ENCODE data around the gene LMTK3. TPM values are rescaled to one million over a fixed set of nuclear protein-coding genes. Genes with fewer than 3 reads are reported as not detected.

The LMTK3 gene
- polyA plus RNA-seq, 4 donors: 0.41 to 5.3 (median 2.0) TPM

DNA sequence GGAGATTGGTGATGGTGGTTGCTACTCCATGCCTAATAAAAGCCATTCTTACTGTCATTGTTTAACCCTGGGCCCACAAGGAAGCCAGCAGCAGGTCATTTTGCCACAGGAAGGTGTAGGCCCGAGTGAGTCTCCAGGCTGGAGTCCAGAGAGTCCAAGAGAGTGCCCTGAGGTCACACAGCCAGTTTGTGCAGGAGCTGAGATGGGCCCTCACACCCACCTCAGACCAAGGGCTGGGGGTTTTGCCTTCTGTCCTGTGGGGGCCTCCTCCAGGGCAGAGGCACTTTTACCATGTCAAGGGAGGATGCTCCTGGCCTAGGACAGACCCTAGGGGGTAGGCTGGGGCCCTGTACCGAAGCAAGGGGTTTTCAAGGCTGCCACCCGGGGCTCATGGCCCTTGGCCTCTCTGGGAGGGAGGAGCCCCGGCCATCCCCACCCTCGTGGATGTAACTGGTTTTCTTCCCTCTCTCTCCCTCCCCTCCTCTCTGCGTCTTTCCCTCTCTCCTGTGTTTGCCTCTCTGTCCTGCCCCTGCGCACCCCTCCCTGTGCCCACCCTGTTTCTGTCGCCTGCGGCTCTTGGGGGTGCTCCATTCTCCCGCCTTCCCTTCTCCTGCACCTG lies 34.5 kb downstream of the LMTK3 start:
- no peak for DNase-seq (ENCODE audit: low read depth in 4 of 4, low spot score in 3 of 4)

- DNase-seq (ENCODE audit: low read depth in 4 of 4, low spot score in 3 of 4): no peak
Observed at GRCh38 chr19:48476176-48476575, 35.5 kb downstream of the LMTK3 start.

DNA sequence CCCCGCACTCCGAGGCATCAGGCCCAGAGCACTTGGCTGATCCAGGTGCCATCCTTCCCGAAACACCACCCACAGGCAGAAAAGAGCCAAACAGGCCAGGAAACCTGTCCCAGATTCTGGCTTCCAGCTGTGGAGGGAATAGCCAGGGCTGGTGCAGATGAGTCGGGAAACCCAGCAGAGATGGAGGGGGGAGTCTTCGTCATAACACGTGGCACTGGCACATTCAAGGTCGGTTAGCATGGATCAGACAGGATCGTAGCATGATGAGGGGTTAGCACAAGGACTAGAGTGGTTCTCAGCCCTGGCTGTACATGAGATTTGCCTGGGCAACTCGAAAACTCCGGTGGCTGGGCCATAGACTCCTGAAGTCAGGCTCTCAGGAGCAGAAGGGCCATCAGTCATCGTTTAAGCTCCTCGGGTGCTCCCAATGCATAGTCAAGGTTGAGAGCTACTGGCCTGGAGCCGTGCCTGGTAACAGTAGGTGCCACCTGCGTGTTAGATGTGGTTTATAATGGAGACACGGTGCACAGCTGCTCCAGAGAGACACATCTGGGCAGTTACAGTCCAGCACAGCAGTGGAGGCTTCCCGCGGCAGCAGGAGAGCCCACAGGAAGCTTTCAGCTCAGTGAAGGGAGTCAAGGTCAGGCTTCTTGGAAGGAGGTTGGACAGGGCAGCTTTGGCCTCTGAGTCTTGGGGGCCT lies 36.1 kb downstream of the LMTK3 start:
- DNase-seq (ENCODE audit: low read depth in 4 of 4, low spot score in 3 of 4): no peak

DNA sequence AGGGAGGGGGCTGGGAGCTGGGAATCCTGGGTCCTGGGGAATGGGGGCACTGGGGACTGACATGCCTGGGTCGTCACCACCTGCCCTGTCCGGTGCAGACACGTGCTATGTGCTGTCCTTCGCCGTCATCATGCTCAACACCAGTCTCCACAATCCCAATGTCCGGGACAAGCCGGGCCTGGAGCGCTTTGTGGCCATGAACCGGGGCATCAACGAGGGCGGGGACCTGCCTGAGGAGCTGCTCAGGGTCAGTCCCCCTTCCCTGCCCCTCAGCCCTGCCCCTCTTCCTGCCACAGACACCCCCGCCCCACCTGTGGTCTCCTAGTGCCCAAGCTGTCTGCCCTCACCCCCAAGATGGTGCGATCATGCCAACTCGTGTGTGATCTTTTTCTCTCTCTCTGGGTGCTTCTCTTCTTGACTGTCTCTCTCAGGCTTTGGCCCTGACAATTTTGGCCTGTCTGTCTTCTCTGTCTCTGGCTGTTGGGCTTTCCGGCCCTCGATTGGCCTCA lies 37.5 kb downstream of the LMTK3 start:
- no peak for DNase-seq (ENCODE audit: low read depth in 4 of 4, low spot score in 3 of 4)

GRCh38 chr19:48473161-48473966 lies 38.3 kb downstream of the LMTK3 start:
- DNase-seq (ENCODE audit: low read depth in 4 of 4, low spot score in 3 of 4): no peak

DNA sequence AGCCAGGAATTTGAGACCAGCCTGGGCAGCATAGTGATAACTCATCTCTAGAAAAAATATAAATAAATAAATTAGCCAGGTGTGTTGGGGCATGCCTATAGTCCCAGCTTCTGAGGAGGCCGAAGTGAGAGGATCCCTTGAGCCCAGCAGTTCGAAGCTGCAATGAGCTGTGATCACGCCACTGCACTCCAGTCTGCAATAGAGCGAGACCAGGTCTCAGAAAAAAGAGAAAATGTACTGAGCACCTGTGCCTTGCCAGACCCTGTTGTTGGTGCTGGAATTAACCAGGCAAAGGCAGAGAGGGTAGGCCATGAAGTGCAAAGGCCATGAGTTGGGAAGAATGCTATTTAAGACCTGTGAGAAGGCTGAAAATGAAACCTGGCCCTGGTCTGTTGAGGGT lies 39.8 kb downstream of the LMTK3 start:
- DNase-seq (ENCODE audit: low read depth in 4 of 4, low spot score in 3 of 4): no peak

- DNase-seq (ENCODE audit: low read depth in 4 of 4, low spot score in 3 of 4): no peak
Observed at GRCh38 chr19:48470856-48471255, 40.8 kb downstream of the LMTK3 start.

- DNase-seq (ENCODE audit: low read depth in 4 of 4, low spot score in 3 of 4): no peak
Observed at GRCh38 chr19:48469934-48470680, 41.5 kb downstream of the LMTK3 start.

DNA sequence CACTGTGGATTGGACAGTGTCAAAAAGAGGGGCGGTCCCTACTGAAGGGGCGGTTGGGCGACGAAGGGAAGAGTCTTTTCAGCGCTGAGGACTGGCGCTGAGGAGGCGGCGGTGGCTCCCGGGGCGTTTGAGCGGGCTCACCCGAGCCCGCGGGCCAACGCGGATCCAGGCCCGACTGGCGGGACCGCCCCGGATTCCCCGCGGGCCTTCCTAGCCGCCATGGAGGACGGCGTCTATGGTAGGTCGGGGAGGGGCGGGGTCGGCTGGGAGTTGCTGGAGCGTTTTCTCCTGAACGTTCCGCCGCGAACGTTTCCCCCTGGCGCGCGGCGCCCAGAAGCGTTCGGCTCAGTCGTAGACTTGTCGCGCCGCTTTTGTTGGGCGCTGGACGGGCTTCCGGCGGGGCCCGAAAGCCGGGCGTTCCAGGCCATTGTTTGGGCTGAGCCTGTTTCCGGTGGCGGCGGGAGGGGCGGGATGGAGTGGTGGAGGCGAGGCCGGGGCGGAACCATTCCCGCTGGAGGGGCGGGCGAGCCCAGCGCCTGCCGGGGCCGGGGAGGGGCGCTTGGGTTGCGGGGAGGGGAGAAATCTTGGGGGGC lies 42.2 kb downstream of the LMTK3 start, which contains the start of gene CYTH2:
Gene CYTH2 (plus strand): TSS at position 81 of the 593 bp plus-strand sequence. CDS start 139 bp downstream, at position 220.
- DNase-seq (ENCODE audit: low read depth in 4 of 4, low spot score in 3 of 4): peak in 1 of 4 donors; percentile 53

DNA sequence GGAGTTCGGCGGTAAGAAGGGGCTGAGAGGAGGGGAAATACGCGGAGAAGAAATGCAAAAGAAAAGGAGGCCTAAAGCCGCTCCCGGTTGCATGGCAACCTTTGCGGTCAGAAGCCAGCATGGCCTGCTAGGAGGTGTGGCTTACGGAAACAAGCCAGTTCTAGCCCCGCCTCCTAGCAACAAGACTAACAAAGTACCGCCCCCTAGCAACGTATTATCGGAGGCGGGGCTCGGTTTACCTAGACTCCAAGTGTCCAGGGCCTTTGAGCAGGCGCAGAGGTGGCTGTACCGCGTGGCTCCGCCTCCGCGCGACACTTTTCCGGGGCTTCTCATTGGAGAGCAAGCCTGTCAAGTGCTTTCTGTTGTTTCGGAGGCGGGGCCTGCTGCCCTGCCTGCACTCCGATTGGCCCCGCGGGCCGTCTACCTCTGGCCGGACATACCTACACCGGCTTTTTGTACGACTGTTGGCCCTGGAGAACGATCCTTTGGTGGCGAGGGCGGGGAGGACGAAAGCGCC lies 42.8 kb downstream of the LMTK3 start:
- peak; percentile 100 for DNase-seq (ENCODE audit: low read depth in 4 of 4, low spot score in 3 of 4)

DNA sequence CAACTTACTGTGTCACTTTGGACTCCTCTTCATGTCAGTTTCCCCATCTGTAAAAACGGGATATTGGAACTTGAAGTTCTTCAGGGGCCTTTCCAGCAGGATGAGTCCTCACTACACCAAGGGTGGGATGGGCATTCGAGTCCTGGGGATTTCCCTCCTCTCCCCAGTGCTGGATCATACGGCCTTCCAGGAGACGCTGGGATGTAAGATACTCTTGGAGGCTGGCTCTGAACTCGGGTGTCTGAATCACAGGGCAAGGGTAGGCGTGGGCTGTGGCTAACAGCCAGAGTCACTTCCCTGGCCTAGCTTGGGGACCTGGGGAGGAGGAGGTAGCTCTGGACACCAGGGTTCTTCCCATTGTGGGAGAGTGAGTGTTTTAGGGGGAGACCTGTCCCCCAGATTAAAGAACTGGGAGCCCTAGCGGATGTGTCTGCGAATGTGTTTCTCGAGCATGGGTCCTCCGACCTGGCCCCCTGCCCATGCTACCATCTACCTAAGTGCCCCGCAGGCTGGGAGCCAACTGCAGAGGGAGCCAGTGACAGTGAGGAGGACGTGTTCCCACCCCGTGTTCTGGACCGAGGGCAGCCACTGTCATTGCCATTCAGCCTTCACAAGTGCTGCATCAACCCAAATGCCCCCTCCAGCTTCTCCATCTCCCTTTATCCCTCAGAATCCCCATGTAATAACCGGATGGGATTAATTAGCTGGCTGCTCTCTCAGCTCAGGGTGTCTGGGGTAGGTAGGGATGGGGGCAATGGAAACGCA lies 44.9 kb downstream of the LMTK3 start:
- no peak for DNase-seq (ENCODE audit: low read depth in 4 of 4, low spot score in 3 of 4)

GRCh38 chr19:48465215-48465614 lies 46.4 kb downstream of the LMTK3 start:
- no peak for DNase-seq (ENCODE audit: low read depth in 4 of 4, low spot score in 3 of 4)

- no peak for DNase-seq (ENCODE audit: low read depth in 4 of 4, low spot score in 3 of 4)
Observed at GRCh38 chr19:48461982-48462655, 49.5 kb downstream of the LMTK3 start.

- no peak for DNase-seq (ENCODE audit: low read depth in 4 of 4, low spot score in 3 of 4)
Observed at GRCh38 chr19:48461651-48461981, 50.0 kb downstream of the LMTK3 start.

DNA sequence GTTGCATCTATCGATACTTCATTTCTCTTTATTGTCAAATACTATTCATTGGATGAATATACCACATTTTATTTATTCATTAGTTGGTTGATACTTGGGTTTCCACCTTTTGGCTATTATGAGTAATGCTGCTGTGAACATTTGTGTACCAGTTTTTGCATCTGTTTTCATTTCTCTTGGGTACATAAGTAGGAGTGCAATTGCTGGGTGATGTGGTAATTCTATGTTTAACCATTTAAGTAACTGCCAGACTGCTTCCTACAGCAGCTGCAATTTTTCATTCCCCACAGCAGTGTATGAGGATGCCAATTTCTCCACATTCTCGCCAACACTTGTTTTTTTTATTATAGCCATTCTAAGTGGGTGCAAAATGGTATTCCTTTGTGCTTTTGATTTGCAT lies 53.6 kb downstream of the LMTK3 start:
- DNase-seq (ENCODE audit: low read depth in 4 of 4, low spot score in 3 of 4): no peak

- DNase-seq (ENCODE audit: low read depth in 4 of 4, low spot score in 3 of 4): no peak
Observed at GRCh38 chr19:48456864-48457263, 54.8 kb downstream of the LMTK3 start.

DNA sequence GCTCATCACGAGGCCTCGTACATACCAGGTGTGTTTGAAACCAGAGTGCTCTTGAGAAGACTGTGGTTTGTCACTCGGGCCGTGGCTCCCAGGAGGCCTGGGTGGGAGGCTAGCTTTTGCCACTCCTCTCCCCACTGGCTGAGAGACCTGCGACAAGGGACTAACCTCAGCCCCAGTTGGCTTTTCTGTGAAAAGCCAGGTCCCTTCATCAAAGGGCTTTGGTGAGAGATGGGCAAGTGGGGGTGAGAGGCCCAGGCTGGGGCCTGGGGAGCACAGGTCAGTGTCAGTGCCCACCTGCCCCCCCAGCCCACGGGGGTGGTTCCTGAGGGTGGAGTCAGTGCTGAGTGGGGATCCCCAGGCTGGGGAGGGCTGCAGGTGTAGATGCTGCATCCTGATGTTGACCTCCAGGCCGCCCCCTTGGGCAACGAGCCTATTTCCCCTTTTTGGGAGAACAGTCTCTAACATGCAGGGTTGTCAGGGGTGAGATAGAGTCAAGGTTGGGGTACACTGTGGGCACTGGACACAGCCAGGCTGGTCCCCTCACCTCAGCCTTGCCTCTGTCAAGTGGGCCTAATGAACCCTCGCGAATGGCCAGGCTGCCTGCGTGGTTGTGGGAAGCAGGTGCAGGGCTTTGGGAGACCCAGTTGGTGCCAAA lies 55.6 kb downstream of the LMTK3 start:
- DNase-seq (ENCODE audit: low read depth in 4 of 4, low spot score in 3 of 4): no peak

GRCh38 chr19:48455171-48455907 lies 56.3 kb downstream of the LMTK3 start, which contains the start of gene KCNJ14:
Gene KCNJ14 (plus strand): TSS chr19:48455574. CDS start chr19:48461725, 6,151 bp downstream.
- DNase-seq (ENCODE audit: low read depth in 4 of 4, low spot score in 3 of 4): no peak
